ENCODE data around the gene FAIM2. TPM values are rescaled to one million over a fixed set of nuclear protein-coding genes. Genes with fewer than 3 reads are reported as not detected.

The FAIM2 gene
- total RNA-seq = 37.2 TPM

GRCh38 chr12:49903700-49904423, at the start of gene FAIM2:
FAIM2 (minus strand) TSS chr12:49903900; CDS start chr12:49903792, 108 bp downstream.

GRCh38 chr12:49950273-49951251, 46.9 kb upstream of the FAIM2 start, which contains the start of gene AQP2:
AQP2 (plus strand) TSS chr12:49950737; CDS start chr12:49950831, 94 bp downstream.

GRCh38 chr12:49842519-49843352, 61.0 kb downstream of the FAIM2 start, which contains the start of gene BCDIN3D:
BCDIN3D (minus strand) TSS chr12:49843106; CDS start chr12:49843087, 19 bp downstream.

GRCh38 chr12:49828133-49829091, 75.3 kb downstream of the FAIM2 start, which contains the start of gene NCKAP5L:
NCKAP5L (minus strand) TSS chr12:49828413; CDS start chr12:49804044, 24,369 bp downstream.

Other genes starting within 250 kb of the FAIM2 start
- gene FMNL3, start 196.5 kb downstream of the FAIM2 start, total RNA-seq = 18.8 TPM
- gene TMBIM6, start 162.3 kb downstream of the FAIM2 start, total RNA-seq = 244 TPM
- gene NCKAP5L, start 75.5 kb downstream of the FAIM2 start, total RNA-seq = 25.0 TPM
- 7.2 TPM for gene BCDIN3D, start 60.8 kb downstream of the FAIM2 start, total RNA-seq
- not detected for gene AQP2, start 46.8 kb upstream of the FAIM2 start, total RNA-seq
- gene AQP5, start 58.0 kb upstream of the FAIM2 start, total RNA-seq = 0.63 TPM
- 0.31 TPM for gene AQP6, start 69.0 kb upstream of the FAIM2 start, total RNA-seq
- gene RACGAP1, start 121.6 kb upstream of the FAIM2 start, total RNA-seq = 28.5 TPM
- 37.6 TPM for gene ASIC1, start 153.7 kb upstream of the FAIM2 start, total RNA-seq
- 105 TPM for gene SMARCD1, start 181.4 kb upstream of the FAIM2 start, total RNA-seq
- 23.8 TPM for gene GPD1, start 200.1 kb upstream of the FAIM2 start, total RNA-seq
- 10.3 TPM for gene COX14, start 208.3 kb upstream of the FAIM2 start, total RNA-seq